ENCODE measurements around the gene GRAMD1A.
"Not testable (repeated sequence)": the region's sequence is repeated elsewhere in the genome, so short reads cannot be mapped to it uniquely, and the experiment has no call there.

Gene GRAMD1A

DNA sequence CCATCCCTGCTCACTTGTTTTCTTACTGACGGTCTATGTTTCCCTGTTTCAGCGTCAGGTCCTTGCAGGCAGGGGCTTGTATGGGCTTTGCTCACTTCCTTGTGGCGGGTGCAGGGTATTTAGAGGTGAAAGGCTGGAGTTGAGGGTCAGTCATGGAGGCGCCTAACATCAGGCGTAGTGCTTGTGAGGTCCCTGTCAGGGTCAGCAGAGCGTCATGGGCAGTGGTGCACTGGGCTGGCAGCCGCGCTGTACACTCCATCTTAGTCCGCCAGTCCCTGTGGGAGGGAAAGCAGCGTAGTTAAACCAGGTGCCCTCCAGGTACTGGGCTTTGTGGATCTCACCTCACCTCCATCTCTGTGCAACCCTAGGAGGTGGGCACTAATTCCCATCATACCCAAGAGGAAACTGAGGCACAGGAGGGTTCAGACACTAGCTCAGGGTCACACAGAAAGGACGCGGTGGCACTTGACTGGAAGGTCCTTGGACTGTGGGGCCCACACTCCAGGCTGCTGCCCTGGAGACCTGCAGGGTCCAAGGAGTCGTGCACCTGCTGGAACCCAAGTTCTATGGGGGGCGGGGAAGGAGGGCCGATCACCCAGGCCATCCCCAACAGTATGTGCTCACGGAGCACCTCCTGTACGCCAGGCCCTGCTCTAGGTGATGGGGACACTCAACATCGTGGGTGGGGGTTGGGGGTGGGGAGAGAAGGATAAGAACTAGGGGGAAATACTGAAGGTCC lies 4.6 kb downstream of the GRAMD1A start:
- no peak for DNase-seq

DNA sequence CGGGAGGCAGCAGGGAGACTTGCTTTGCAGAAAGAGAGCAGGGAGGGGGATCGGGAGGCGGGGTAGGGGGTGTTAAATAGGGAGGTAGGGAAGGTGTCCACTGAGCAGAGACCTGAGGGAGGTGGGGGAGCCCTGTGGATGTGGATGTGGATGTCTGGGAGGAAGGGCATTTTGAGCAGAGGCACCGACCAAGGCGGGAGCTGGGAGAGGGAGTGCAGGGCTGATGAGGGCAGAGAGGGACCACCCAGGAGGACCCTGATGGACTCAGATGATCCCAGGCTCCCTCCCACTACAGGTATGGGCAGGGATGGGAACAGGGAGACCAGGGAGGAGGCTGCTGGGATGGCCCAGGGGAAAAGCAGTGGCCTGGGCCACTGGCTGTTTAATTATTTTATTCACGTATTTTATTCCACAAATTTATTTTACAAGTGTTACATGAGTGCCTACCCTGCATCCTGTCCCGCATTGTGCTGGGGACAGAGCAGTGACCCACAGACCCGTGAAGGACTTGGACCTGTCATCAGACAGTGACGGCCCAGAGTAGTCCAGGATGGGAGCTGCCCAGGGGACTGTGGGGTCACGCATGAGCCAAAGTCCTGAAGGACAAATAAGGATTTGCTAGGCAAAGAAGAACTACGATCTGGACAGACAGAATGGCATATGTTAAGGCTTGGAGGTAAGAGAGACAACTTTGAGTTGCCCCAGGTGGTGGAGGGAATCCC lies 5.3 kb downstream of the GRAMD1A start:
- DNase-seq = no peak

DNA sequence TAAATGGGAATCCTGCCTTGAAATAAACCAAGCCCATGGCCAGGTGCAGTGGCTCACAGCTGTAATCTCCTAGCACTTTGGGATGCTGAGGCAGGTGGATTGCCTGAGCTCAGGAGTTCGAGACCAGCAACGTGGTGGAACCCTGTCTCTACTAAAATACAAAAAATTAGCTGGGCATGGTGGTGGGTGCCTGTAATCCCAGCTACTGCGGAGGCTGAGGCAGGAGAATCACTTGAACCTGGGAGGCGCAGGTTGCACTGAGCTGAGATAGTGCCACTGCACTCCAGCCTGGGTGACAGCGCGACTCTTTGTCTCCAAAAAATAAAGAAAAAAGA lies 5.9 kb downstream of the GRAMD1A start:
- not testable (repeated sequence) for DNase-seq

DNA sequence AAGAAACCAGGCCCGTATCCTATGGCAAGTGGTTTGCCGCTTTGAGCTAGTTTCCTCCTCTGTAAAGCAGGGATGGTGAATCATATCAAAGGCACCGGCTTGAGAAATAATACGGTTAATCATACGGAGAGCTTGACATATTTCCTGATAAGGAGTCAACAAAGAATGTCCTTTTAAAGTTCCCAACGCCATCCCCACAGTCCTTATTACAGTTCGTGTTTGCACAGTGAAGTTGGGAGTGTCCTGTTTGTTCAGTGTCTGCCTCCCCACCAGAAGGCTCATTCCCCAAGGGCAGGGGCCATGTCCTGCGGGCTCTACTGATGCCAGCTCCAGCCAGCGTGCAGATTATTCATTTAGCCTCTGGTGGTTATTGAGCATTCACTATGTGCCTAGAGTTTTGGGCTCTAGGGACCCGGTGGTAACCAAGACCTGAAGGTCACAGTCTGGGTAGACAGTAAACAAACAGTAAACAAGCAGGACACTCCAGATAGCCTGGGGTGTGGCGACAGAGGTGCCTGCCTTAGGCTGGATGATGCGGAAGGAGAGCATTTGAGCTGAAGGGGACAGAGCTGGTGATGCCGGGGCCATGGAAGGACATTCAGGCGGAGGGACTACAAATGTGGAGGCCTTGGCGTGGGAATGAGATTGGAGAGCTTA lies 6.3 kb downstream of the GRAMD1A start:
- DNase-seq = no peak

DNA sequence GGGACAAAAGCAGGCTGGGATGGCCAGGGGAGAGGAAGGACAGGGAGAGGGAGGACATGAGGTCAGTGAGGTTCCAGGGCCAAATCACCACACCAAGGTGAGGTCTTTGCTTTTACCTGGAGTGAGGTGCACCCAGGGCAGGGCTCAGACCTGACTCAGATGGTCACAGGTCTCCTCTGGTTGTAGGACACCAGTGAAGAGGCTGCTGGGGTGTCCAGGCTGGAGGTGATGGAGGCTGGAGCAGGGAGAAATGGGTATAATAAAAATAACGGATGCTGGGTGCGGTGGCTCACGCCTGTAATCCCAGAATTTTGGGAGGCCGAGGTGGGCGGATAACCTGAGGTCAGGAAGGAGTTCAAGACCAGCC lies 6.9 kb downstream of the GRAMD1A start:
- DNase-seq = no peak

DNA sequence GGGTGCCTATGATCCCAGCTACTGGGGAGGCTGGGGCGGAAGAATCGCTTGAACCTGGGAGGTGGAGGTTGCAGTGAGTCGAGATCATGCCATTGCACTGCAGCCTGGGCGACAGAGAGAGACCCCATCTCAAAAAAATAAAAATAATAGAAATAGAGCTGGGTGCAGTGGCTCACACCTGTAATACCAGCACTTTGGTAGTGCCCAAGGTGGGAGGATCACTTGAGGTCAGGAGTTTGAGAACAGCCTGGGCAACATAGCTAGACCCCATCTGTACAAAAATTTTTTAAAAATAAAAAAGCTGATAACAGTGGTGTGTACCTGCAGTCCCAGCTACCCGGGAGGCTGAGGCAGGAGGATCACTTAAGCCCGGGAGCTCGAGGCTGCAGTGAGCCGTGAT lies 7.3 kb downstream of the GRAMD1A start:
- not testable (repeated sequence) for DNase-seq

DNA sequence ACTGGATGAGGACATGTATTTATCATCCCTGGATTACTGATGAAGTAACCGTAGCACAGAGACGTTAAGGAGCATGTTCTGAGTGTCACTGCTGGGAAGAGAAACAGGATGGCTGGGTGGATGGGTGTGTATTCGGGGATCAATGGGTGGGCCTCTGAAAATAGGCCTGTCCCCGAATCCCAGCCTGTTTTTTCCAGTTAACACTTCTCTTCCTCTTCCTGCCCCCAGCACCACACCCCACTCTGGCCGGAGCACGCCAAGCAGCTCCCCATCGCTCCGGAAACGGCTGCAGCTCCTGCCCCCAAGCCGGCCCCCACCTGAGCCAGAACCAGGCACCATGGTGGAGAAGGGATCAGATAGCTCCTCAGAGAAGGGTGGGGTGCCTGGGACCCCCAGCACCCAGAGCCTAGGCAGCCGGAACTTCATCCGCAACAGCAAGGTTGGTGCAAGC lies 8.8 kb downstream of the GRAMD1A start:
- DNase-seq = no peak

DNA sequence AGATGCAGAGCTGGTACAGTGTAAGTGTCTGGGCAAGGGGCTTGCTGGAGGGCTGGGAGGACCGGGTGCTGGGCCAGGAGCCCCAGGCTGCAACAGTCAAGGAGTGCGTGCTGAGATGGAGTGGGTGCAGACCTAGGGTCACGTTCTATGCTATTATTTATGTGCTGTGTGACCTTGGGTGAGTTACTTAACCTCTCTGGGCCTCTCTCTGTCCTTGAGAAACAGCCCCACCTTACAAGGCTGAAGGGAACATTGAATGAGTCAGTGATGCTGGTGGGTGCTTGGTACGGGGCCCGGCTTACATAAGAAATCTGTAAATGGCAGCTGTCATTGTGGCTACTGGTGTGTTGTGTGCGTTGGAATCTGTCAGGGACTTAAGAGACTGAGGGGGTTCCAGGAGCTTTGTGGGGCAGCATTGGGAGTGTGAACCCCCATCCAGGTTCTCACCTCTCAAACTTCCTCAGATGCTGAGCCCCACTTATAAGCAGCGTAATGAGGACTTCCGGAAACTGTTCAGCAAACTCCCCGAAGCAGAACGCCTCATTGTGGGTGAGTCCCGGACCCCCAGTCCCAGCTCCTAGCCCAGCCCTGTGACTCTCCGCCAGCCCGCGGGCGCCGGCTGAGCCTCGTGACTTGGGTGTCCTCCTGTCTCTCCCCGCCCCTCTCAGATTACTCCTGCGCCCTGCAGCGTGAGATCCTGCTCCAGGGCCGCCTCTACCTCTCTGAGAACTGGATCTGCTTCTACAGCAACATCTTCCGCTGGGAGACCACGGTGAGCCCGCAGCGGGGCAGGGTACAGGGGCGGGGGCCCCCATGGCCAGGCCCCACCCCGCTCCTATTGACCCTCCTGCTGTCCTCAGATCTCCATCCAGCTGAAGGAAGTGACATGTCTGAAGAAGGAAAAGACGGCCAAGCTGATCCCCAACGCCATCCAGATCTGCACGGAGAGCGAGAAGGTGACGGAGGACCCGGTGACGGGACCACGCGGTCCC lies 9.6 kb downstream of the GRAMD1A start:
- DNase-seq = no peak

DNA sequence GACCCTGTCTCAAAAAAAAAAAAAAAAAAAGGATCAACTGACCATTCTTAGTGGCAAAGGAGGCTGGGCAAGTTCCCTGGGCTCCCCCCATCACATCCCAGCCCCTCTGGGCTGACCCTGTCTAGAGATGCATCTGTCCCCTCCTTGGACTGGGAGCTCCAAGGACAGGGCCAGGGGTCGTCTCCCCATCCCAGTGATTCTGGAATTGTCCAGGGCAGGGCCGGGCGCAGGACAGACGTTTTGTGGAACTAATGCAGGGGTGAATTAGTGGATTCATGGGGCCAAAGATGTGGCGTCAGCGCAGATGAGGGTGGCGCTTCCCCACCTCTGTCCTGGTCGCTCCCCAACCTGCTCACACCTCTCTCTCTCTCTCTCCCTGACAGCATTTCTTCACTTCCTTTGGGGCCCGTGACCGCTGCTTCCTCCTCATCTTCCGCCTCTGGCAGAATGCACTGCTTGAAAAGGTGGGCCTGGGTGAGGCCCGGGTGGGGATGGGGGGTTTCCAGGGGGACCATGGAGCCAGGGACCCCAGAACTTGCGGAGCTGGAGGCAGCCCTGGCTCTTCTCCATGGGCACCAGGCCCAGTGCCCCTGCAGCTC lies 11.1 kb downstream of the GRAMD1A start:
- DNase-seq = no peak

DNA sequence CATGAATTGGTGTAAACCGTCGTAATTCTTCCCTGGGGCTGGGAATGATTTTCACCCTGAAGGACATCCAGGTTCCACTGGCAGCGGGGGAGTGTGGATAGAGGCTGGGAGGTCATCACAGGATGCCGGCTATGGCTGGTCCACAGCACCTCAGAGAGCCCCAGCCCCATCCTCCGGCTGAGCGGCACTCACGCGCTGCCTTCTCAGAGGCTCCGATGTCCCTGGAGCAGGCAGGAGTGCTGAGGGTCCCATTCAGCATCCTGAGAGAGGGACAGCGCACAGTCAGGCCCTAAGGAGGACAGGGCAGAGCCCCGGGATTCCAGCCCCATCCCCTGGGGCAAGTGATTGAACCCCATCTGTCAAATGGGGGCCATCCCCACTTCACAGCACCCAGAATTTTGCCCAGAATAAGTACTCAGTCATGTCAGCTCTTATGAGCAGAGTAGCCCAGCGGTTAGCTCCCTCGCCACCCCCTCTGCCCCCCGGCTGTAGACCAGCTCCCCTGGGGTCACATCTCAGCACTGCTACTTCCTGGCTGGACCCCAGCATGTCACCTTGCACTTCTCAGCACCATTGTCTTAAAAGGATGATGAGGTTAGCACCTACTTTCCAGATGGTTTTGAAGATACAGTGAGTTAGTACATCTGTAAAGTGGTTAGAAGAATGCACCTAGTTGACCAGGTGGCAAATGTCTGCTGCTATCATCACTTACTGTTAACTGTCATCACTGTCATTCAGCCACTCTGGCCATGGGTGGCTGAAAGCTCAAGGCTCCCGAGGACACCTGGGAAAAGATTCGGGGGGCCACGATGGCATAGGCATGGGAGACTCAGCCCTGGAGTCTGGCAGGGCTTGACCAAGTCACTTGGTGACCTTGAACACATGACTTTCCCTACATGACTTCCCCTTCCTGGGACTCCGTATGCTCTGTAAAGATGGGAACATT lies 11.9 kb downstream of the GRAMD1A start:
- no peak for DNase-seq

DNA sequence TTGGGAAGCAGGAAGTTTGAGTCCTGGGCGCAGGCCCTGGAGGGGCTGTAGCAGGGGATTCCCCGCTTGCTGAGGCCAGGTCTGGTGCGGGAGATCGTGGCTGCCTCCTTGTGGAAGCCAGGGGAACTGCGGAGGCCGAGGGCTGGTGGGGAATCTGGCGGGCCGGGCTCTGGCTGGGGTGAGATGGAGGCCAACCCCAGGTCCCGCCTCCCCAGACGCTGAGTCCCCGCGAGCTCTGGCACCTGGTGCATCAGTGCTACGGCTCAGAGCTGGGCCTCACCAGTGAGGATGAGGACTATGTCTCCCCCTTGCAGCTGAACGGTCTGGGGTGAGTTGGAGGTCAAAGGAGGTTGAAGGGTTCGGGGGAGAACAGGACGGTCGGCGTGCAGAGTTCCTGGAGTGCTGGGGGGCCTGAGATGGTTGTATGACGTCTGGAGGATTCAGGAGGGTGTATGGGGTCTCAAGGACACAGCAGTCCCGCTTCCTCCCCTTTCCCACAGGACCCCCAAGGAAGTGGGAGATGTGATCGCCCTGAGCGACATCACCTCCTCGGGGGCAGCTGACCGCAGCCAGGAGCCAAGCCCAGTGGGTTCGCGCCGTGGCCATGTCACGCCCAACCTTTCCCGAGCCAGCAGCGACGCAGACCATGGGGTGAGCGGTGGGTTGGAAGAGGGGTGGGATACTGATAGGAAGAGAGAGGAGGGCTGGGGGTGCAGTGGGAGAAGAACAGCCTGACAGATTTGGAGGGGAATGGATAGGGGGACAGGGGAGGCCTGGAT lies 13.1 kb downstream of the GRAMD1A start:
- DNase-seq = peak; percentile 67

DNA sequence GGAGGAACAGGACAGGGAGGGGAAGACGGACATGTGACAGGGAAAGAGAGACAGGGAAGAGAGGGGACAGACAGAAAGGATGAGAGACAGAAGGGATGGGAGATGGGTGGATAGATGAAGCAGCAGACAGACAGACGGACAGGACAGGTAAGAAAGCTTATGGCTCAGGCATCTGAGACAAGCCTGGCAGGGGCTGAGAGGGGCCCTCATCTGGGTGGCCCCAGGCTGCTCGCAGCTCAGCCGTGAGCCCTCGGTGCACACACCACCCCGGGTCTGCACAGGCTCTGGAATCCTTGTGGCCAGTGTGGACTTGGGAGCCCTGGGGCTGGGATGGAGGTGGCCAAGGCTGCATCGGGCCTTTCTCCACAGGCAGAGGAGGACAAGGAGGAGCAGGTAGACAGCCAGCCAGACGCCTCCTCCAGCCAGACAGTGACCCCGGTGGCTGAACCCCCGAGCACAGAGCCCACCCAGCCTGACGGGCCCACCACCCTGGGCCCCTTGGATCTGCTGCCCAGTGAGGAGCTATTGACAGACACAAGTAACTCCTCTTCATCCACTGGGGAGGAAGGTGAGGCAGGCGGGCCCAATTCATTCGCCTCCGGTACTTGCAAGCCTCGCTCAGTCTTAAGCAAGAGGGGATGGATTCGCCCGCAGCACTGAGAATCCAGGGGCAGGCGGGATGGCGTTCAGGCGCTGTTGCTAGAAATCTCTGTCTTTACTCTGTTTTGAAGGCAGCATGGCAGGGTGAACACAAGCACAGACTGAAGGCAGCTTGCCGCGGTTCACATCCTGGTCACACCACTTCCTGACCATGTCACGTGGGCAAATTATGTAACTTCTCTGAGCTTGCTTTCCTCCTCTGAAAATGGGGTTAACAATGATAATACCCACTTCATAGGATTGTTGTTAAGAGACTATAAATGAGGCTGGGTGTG lies 14.0 kb downstream of the GRAMD1A start:
- no peak for DNase-seq

DNA sequence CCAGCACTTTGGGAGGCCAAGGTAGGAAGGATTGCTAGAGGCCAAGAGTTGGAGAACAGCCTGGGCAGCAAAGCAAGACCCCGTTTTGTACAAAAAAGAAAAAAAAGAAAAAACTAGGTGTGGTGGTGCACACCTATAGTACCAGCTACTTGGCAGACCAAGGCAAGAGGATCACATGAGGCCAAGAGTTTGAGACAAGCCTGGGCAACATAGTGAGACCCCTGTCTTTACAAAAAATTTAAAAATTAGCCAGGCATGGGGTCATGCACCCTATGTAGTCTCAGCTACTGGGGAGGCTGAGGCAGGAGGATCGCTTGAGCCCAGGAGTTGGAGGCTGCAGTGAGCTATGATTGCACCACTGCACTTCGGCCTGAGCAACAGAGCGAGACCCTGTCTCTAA lies 14.7 kb downstream of the GRAMD1A start:
- not testable (repeated sequence) for DNase-seq

DNA sequence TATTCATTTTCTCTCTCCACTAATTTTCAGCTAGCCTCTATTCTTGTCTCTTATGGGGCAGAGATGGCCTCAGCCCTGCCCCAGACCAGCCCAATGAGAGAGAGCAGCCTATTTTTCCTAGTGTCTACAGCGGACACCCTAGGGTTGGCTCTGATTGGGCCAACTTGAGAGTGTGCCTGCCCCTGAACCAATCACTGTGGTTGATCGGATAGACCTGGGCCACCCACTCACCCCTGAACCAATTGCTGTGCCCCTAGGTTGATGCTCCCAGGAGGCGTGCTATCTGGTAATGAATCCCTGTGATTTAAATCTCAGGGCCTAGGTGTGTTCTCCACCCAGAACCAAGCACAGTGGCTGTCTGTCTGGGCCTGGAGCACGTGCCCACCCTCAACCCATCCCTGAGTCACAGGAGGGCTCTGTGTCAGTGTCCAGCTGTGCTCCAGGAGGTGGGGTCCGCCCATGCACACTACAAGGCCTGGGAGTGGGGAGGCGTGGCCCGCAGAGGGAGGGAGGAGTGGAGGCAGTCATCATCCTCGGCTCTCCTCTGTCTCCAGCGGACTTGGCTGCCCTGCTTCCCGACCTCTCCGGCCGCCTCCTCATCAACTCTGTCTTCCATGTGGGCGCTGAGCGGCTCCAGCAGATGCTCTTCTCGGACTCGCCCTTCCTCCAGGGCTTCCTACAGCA lies 15.3 kb downstream of the GRAMD1A start:
- DNase-seq = peak; percentile 16

DNA sequence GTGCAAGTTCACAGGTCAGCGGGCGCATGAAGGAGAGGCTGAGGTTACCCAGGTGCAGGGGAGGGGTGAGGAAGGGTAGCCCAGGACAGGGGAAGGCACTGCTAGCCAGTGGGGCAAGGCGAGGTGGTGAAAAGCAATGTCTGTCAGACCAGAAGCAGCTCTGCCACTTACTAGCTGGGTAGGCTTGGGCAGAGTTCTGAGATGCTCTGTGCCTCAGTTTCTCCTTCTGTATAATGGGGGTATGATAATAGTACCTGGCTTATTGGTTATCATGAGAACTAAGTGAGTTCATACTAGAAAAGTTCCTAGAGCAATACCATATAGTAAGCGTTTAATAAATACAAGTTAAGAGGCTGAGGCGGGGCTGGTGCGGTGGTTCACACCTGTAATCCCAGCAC lies 15.8 kb downstream of the GRAMD1A start:
- DNase-seq = no peak

DNA sequence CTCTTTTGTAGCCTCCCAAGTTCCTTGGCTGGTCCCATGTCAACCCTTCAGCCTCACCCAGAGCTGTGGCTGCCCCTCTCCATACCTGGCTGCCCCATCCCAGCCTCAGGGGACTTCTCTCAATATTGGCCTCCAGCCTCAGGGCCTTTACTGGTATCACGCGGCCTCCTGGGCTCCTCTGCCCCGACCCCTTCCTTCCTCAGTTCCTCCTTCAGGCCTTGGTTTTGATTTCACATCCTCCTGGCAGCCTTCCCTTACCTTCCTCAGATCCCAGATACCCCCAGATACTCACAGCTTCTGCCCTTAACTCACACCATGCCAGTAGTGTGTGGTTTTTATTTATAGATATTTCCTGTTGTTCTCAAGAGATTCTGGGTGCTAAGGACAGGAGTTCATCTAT lies 17.4 kb downstream of the GRAMD1A start:
- DNase-seq = no peak

DNA sequence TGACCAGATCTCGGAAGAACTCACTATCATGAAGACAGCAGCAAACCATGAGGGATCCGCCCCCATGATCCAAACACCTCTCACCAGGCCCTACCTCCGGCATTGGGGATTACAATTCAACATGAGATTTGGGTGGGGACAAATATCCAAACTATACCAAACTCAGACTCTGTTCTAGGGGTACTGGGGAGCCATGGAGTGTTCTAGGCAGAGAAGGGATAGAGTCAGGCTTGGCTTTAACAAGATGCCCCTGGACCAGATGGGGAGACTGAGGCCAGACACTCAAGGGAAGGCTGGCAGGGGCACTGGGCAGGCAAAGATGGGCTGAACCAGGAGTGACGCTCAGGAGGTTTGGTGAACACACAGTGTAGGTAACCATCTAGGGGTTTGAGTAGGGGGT lies 18.3 kb downstream of the GRAMD1A start:
- no peak for DNase-seq

DNA sequence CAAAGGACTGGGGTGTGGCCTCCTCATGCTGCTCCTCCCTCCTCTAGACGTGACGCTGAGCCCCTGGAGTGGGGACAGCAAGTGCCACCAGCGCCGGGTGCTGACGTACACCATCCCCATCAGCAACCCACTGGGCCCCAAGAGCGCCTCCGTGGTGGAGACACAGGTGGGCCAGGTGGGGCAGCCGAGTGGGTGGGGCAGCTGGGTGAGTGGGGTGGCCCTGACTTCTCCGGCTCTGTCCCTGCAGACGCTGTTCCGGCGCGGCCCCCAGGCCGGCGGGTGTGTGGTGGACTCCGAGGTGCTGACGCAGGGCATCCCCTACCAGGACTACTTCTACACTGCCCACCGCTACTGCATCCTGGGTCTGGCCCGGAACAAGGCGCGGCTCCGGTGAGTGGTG lies 19.0 kb downstream of the GRAMD1A start:
- no peak for DNase-seq

DNA sequence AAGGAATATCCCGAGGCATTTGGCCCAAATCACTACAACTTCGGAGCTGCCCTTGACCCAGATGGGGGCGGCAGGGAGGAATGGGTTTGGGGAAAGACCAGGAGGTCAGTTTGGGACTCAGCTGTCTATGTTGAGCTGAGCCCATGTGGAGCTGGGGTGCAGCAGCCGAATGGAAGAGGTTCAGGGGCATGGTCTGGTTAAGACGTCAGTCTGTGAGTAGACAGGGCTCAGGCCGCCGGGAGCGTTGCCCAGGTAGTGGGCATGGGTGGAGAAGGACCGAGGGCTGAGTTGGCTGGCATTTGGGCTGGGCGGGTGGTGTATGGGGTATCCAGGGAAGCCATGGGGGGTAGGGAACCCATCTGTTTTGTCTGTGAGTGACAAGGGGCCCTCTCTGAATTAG lies 20.9 kb downstream of the GRAMD1A start:
- DNase-seq = no peak

All from NCI-H82 (cell line).